ENCODE data around the gene PMIS2. TPM values are rescaled to one million over a fixed set of nuclear protein-coding genes. Genes with fewer than 3 reads are reported as not detected.

PMIS2 gene
- total RNA-seq, 2 experiments from 2014 or later, result not detected

DNA sequence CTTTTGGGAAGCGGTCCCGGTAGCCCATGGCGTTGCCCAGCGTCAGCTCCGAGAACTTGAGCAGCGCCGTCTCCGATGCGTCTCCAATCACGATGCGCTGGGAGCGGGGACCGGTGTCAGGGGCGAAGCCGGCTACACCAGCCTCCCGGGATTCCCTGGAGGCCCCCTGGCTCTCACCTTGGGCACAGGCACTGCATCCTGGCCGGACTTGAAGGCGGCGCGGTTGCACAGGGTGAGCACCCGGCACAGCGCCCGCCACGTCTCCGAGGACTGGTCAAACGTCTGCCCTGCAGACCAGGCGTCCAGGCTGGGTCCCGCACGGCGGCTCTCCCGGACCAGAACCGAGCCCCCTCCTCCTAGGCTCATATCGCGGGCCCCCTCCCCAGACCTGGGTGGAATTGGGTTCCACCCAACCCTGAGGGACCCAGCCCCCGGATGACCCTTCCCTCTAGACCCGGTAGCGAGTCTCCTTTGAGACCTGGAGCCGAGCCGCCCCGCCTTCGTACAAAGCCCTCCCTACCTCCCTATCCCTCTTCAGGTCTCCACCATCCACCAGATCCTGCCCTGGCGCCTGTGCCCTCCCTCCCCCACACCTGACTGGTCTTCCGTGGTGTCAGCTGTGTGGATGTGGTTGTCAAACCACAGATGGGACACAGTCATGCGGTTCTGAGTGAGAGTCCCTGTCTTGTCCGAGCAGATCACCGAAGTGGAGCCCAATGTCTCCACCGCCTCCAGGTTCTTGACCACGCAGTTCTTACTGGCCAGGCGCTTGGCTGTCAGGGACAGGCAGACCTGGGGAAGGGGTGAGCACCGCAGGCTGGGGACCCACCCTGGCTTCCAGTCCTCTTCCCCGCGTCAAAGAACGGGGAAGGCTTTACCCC, 27.3 kb upstream of the PMIS2 start:
- H3K27me3 Mint-ChIP-seq (ENCODE audit: low read depth), result peaks cover 29% of the 10 kb centered on the region
- no peaks in the 10 kb centered on the region for H3K36me3 Mint-ChIP-seq (ENCODE audit: low read depth)
- DNase-seq, result no peak
- intact Hi-C loops (cut with micrococcal nuclease), result no loop called here
- peaks cover 12% of the 10 kb centered on the region for H3K4me1 Mint-ChIP-seq (ENCODE audit: low read depth)
- no peak overlapping the region for H3K27ac Mint-ChIP-seq
- no peak overlapping the region for H3K4me3 Mint-ChIP-seq
- CTCF ChIA-PET, result interaction anchor here (0.7 to 1.2 kb wide), 3 partner anchors 11 to 64 kb away, joined by 3 to 6 read pairs (median 4); no protein-coding TSS in a partner anchor
- no peaks in the 10 kb centered on the region for H3K9me3 Mint-ChIP-seq

DNA sequence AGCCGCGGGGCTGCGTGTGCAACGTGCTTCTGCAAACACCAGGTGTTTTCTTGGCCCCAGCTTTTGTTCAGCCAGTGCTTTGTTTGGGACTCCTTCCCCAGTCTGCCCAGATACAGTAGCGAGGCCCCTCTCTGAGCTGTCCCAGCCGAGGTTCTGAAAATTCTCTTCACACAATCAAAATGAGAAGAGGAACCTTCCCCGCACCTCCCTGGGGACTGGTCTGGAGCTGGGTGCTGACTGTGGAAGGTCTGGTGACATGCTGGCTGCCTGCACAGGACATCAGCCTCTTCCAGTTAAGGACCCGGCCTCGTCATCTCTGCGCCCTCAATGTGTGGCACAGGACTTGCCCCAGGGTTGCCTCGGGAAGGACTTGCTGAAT, 26.7 kb upstream of the PMIS2 start:
- CTCF ChIA-PET, result interaction anchor here (1.2 kb wide), 1 partner anchor 11 kb away, joined by 4 read pairs; no protein-coding TSS in a partner anchor

DNA sequence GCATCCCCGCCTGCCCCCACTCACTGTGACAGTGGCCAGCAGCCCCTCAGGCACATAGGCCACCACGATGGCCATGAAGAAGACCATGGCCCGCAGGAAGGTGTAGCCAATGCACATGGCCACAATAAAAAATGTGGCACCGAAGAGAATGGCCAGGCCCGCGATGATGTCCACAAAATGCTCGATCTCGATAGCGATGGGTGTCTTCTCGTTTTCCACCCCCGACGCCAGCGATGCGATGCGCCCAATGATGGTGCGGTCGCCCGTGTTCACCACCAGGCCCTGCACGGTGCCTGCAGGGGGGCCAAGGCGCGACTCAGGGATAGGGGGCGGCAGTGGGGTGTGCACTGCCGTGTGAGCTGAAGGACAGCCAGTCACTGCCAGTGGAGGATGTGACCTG, 26.2 kb upstream of the PMIS2 start:
- H3K4me3 Mint-ChIP-seq, result no peak overlapping the region
- H3K36me3 Mint-ChIP-seq (ENCODE audit: low read depth), result no peaks in the 10 kb centered on the region
- CTCF ChIA-PET, result interaction anchor here (1.2 kb wide), 1 partner anchor 12 kb away, joined by 4 read pairs; no protein-coding TSS in a partner anchor
- H3K9me3 Mint-ChIP-seq, result no peaks in the 10 kb centered on the region
- DNase-seq, result no peak
- H3K4me1 Mint-ChIP-seq (ENCODE audit: low read depth), result peaks cover 12% of the 10 kb centered on the region
- peaks cover 31% of the 10 kb centered on the region for H3K27me3 Mint-ChIP-seq (ENCODE audit: low read depth)
- intact Hi-C loops (cut with micrococcal nuclease), result no loop called here
- H3K27ac Mint-ChIP-seq, result no peak overlapping the region

More for the DNA sequence above, 26.7 kb upstream of the PMIS2 start:
- H3K27me3 Mint-ChIP-seq (ENCODE audit: low read depth), result peaks cover 30% of the 10 kb centered on the region
- H3K4me3 Mint-ChIP-seq, result no peak overlapping the region
- no peak for DNase-seq
- H3K4me1 Mint-ChIP-seq (ENCODE audit: low read depth), result peaks cover 12% of the 10 kb centered on the region
- H3K36me3 Mint-ChIP-seq (ENCODE audit: low read depth), result no peaks in the 10 kb centered on the region
- H3K27ac Mint-ChIP-seq, result no peak overlapping the region
- no peaks in the 10 kb centered on the region for H3K9me3 Mint-ChIP-seq
- intact Hi-C loops (cut with micrococcal nuclease), result no loop called here

DNA sequence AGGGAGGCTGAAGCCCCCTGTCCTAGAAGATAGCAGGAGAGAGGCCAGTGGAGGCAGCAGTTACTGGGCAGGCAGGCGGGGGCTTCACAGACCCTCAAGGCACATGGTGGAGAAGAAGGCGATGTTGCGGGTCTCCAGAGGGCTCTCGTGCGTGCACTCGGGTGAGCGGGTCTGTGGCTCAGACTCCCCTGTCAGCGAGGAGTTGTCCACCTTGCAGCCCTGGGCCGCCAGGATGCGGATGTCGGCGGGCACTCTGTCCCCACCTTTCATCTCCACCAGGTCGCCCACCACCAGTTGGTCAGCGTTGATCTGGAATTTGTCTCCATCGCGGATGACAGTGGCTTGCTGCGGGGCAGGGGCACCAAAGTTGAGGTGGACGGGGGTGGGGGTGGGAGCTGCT, 25.7 kb upstream of the PMIS2 start:
- intact Hi-C loops (cut with micrococcal nuclease), result no loop called here
- Mint-ChIP-seq H3K27ac (no peak overlapping the region), H3K4me3 (no peak overlapping the region), H3K36me3 (ENCODE audit: low read depth) (no peaks in the 10 kb centered on the region), H3K9me3 (no peaks in the 10 kb centered on the region), H3K4me1 (ENCODE audit: low read depth) (peaks cover 12% of the 10 kb centered on the region), H3K27me3 (ENCODE audit: low read depth) (peaks cover 32% of the 10 kb centered on the region)
- DNase-seq, result no peak
- CTCF ChIA-PET, result no interaction called here

DNA sequence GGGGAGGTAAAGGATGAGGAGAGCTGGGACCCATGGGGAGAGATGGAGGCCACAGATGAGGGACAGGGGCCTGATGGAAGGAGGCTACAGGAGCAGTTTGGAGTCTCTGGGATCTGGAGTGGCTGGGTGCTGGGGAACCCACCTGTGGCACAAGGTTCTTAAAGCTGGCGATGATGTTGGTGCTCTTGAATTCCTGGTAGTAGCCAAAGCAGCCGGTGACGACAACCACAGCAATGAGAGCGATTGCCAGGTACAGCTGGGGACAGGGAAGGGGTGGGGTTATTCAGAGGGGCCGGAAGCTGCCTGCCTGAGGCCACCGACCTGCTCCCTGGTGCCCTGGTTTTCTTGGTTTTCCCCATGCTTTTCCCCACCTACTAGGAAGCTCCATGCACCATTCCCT, 25.3 kb upstream of the PMIS2 start:
- no peaks in the 10 kb centered on the region for H3K9me3 Mint-ChIP-seq
- no peak overlapping the region for H3K27ac Mint-ChIP-seq
- H3K4me3 Mint-ChIP-seq, result no peak overlapping the region
- H3K27me3 Mint-ChIP-seq (ENCODE audit: low read depth), result peaks cover 36% of the 10 kb centered on the region
- CTCF ChIA-PET, result no interaction called here
- H3K36me3 Mint-ChIP-seq (ENCODE audit: low read depth), result no peaks in the 10 kb centered on the region
- intact Hi-C loops (cut with micrococcal nuclease), result no loop called here
- H3K4me1 Mint-ChIP-seq (ENCODE audit: low read depth), result peaks cover 12% of the 10 kb centered on the region
- no peak for DNase-seq

DNA sequence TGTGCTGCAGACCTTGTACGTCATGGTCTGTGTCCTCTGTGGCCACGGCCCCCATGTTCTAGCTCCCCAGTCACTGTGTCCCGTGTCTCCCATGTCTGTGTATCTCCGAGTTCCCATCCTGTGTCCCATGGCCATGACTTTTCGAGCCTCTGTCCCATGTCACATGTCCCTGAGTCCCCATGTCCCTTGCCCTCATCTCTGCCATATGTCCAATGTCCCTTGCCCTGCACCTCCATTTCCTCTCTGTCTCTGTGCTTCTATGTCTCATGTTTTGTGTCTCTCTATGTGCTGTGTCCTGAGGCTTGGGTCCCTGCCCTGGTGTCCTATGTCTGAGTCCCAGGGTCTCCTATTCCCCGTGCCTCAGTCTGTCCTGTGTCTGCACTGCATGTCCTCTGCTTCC, 24.5 kb upstream of the PMIS2 start:
- Mint-ChIP-seq H3K4me3 (no peak overlapping the region), H3K36me3 (ENCODE audit: low read depth) (no peaks in the 10 kb centered on the region), H3K27me3 (ENCODE audit: low read depth) (peaks cover 36% of the 10 kb centered on the region), H3K27ac (no peak overlapping the region), H3K9me3 (no peaks in the 10 kb centered on the region), H3K4me1 (ENCODE audit: low read depth) (peaks cover 12% of the 10 kb centered on the region)
- CTCF ChIA-PET, result no interaction called here
- DNase-seq, result no peak
- intact Hi-C loops (cut with micrococcal nuclease), result no loop called here

DNA sequence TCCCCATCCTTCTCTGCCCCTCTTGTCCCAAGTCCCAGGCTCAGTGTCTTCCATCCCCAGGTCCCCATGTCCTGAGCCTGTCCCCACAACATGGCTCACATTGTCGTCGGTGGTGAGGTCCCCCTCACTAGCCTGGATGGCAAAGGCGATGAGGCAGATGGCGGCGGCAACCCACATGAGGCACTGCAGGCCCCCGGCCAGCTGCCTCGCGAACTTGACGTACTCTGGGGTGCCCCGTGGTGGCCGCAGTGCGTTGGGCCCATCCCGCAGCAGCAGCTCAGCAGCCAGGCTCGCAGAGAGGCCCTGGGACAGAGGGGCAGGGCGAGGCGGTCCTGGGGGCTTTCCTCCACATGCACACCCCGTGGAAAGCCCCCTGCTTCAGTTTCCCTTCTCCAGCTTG, 23.6 kb upstream of the PMIS2 start:
- Mint-ChIP-seq H3K4me3 (no peak overlapping the region), H3K27ac (no peak overlapping the region), H3K9me3 (no peaks in the 10 kb centered on the region), H3K4me1 (ENCODE audit: low read depth) (peaks cover 9% of the 10 kb centered on the region), H3K36me3 (ENCODE audit: low read depth) (no peaks in the 10 kb centered on the region), H3K27me3 (ENCODE audit: low read depth) (peaks cover 35% of the 10 kb centered on the region)
- intact Hi-C loops (cut with micrococcal nuclease), result no loop called here
- DNase-seq, result no peak
- CTCF ChIA-PET, result no interaction called here

DNA sequence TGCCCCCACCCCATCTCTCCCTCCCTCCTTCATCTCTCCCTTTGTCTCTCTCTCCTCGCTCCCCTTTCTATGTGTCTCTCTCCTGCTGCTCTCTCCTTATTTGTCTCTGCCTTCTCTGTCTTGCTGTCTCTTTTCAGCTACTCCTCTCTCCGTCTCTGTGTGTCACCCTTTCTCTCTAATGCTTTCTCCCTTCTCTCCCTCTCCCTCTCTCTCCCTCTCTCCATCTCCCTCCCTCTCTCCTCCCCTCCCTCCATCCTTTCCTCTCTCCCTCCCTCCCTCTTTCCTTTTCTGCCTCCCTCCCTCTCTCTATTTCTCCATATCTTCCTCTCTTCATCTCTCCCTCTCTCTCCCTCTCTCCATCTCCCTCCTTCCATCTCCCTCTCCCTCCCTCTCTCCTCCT, 23.2 kb upstream of the PMIS2 start:
- DNase-seq, result no peak
- intact Hi-C loops (cut with micrococcal nuclease), result no loop called here
- Mint-ChIP-seq H3K27ac (no peak overlapping the region), H3K4me1 (ENCODE audit: low read depth) (peaks cover 8% of the 10 kb centered on the region), H3K4me3 (no peak overlapping the region), H3K36me3 (ENCODE audit: low read depth) (no peaks in the 10 kb centered on the region), H3K9me3 (no peaks in the 10 kb centered on the region), H3K27me3 (ENCODE audit: low read depth) (peaks cover 35% of the 10 kb centered on the region)
- CTCF ChIA-PET, result interaction anchor here (0.8 kb wide), 1 partner anchor 13 kb away, joined by 3 read pairs; no protein-coding TSS in a partner anchor

DNA sequence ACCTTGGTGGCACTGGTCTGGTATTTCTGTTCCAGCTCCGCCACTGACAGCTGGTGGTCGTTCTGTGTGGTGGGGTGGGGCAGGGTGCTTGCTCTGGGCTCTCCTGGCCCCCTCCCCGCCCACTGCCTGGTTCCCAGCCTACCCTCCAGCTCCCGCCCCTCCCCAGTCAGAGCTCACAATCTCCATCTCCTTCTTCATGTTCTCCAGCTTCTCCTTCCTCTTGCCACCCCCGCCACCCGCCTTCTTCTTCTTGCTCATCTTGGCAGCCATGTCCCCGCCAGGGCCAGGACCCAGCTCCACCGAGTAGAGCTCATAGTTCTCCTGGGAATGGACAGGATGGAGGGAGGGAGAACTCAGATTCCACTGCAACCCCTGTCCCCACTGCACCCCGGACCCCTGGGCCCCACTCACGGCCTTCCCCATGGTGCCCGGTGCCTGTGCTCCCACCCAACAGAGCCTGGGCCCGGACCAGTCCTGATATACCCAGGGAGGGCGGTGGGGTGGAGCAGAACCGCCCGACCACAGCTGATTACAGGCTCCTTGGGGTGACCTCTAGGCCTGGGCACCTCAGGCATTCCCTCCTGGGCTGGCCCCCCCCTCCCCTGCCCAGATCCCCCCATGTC, 22.7 kb upstream of the PMIS2 start, which contains the start of gene ATP4A:
ATP4A (minus strand) TSS at position 452 of the 623 bp plus-strand sequence; CDS start at position 423, 29 bp downstream.
- H3K9me3 Mint-ChIP-seq, result no peaks in the 10 kb centered on the region
- no peak within 1 kb of the TSS for H3K4me3 Mint-ChIP-seq
- intact Hi-C loops (cut with micrococcal nuclease), result no loop called here
- H3K27ac Mint-ChIP-seq, result no peak within 1 kb of the TSS
- CTCF ChIA-PET, result interaction anchor here (0.6 to 0.8 kb wide), 2 partner anchors 14 to 129 kb away, joined by 3 read pairs; no protein-coding TSS in a partner anchor
- H3K4me1 Mint-ChIP-seq (ENCODE audit: low read depth), result peaks cover 7% of the 10 kb centered on the region
- no peaks in the 10 kb centered on the region for H3K36me3 Mint-ChIP-seq (ENCODE audit: low read depth)
- DNase-seq, result no peak
- peaks cover 35% of the 10 kb centered on the region for H3K27me3 Mint-ChIP-seq (ENCODE audit: low read depth)

DNA sequence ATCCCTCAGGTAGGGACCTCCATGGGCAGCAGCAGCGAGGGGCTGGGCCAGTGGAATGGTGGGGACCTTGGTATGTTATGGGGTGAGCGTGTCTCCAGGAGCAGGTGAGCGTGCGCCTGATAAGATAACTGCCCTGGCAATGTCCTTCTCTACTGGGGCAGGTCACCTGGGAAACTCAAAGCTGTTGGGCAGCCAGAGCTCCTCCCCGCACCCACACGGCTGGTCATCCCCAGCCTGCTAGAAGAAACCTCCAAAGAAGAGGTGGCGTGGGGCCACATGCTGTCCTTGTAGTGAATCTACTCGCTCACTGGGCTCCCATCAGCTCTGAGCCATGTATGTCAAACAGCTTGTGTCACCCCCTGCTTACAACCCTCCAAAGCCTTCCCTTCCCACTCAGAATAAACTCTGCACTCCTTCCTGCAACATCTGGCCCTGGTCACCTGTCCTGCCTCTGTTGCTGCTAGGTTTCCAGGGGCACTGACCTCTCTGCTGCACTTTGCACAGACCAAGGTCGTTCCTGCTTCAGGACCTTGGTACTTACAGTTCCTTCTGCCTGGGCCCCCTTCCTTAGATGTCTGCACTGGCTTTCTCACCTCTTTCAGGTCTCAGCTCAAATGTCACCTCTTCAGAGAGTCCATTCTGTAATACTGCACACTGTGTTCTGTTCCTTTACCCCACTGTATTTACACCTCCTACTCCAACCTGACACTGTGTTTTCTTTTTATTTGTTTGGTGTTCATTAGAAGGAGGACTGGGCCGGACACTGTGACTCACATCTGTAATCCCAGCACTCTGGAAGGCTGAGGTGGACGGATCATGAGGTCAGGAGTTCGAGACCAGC, 20.7 kb upstream of the PMIS2 start:
- no peak overlapping the region for H3K27ac Mint-ChIP-seq
- CTCF ChIA-PET, result no interaction called here
- H3K4me3 Mint-ChIP-seq, result no peak overlapping the region
- intact Hi-C loops (cut with micrococcal nuclease), result no loop called here
- no peak for DNase-seq
- no peaks in the 10 kb centered on the region for H3K4me1 Mint-ChIP-seq (ENCODE audit: low read depth)
- no peaks in the 10 kb centered on the region for H3K36me3 Mint-ChIP-seq (ENCODE audit: low read depth)
- H3K9me3 Mint-ChIP-seq, result no peaks in the 10 kb centered on the region
- H3K27me3 Mint-ChIP-seq (ENCODE audit: low read depth), result peaks cover 23% of the 10 kb centered on the region

DNA sequence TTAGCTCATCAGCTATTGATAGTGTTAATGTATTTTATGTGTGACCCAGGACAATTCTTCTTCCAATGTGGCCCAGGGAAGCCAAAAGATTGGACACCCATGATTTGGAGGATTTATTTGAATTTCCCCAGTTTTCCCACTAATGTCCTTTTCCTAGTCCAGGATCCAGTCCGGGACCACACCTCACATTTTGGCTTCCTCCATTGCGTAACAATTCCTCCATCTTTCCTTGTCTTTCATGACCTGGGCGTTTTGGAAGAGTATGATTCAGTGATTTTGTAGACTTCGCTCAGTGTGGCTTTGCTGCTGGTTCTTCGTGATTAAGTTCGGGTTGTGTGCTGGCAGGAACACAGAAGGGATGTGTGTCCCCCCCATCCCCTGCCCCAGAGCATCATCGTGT, 19.2 kb upstream of the PMIS2 start:
- DNase-seq, result no peak
- H3K9me3 Mint-ChIP-seq, result no peaks in the 10 kb centered on the region
- H3K36me3 Mint-ChIP-seq (ENCODE audit: low read depth), result no peaks in the 10 kb centered on the region
- intact Hi-C loops (cut with micrococcal nuclease), result no loop called here
- H3K27ac Mint-ChIP-seq, result no peak overlapping the region
- CTCF ChIA-PET, result no interaction called here
- H3K4me3 Mint-ChIP-seq, result no peak overlapping the region
- H3K4me1 Mint-ChIP-seq (ENCODE audit: low read depth), result no peaks in the 10 kb centered on the region
- peaks cover 19% of the 10 kb centered on the region for H3K27me3 Mint-ChIP-seq (ENCODE audit: low read depth)

DNA sequence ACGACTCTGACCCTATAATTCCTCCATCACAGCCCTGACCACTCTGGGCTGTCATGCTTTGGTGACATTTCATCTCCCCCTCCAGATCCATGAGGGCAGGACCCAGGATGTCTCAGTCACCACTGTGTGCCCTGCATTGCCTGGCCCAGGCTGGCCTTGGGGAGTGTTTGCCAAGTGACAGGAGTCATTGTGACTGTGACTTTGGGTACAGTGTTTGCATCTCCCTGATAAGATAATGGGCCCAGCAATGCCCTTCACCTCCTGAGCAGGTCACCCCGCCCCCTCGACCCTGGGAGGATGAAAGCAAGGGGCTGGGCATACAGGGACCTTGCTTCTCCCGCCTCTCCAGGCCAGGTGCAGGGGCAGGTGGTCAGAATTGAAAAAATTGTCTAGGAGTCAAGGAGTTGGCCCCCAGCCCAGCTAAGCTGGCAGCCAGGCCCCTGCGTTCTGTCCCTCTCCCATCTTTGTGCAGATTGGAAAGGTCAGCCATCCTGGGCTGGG, 16.6 kb upstream of the PMIS2 start:
- CTCF ChIA-PET, result no interaction called here
- H3K27me3 Mint-ChIP-seq (ENCODE audit: low read depth), result peaks cover 15% of the 10 kb centered on the region
- peaks cover 2% of the 10 kb centered on the region for H3K9me3 Mint-ChIP-seq
- H3K36me3 Mint-ChIP-seq (ENCODE audit: low read depth), result no peaks in the 10 kb centered on the region
- H3K4me1 Mint-ChIP-seq (ENCODE audit: low read depth), result no peaks in the 10 kb centered on the region
- DNase-seq, result no peak
- H3K4me3 Mint-ChIP-seq, result no peak overlapping the region
- intact Hi-C loops (cut with micrococcal nuclease), result no loop called here
- H3K27ac Mint-ChIP-seq, result no peak overlapping the region
